Measurements from ENCODE around the gene FBXO34.
A peak's percentile ranks its signal among the peaks of the same experiment; 100 is the strongest.
"Not testable (repeated sequence)": the region's sequence is repeated elsewhere in the genome, so short reads cannot be mapped to it uniquely, and the experiment has no call there.

FBXO34 gene

GRCh38 chr14:55274146-55274545, 2.9 kb downstream of the FBXO34 start:
- no peak for DNase-seq

- DNase-seq = no peak
These were observed 3.5 kb downstream of the FBXO34 start for GRCh38 chr14:55274751-55275150.

DNA sequence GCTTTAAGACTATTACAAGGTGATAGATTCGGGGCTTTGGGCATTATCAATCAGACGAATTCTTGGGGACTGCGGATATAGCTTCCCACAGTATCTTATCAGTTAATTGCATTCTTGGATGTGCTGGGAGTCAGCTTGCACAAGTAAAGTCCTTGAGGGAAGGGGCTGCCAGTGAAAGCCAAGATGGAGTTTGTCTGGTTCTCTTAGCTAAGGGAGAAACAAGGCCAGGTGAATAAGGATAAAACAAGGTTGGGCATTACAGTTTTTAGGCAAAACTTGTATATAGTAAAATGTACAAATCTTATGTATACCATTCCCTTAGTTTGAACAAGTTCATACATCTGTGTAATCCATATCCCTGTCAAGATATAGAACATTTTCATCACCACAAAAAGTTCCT, 5.5 kb downstream of the FBXO34 start:
- no peak for DNase-seq

- DNase-seq = no peak
These were observed 6.9 kb downstream of the FBXO34 start for GRCh38 chr14:55277972-55278740.

DNA sequence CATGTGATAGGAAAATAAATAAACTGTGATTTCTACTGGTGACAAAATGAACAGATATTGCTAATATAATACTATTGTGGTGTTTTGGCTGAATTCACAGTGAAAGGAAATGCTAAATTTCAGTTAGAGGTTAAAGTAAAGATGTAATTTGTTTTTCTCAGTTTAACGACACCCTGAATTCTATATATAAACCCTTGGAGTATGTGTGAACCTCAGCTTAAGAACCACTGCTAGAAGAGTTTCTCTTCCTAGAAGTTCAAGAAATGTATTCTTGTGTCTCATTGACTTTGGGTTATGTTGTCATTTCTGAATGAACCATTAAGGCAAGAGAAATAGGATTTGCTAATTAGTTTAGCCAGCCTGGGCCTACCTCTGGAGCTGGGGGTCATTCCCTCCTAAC, 8.2 kb downstream of the FBXO34 start:
- no peak for DNase-seq

- no peak for DNase-seq
These were observed 10.2 kb downstream of the FBXO34 start for GRCh38 chr14:55281316-55281839.

DNA sequence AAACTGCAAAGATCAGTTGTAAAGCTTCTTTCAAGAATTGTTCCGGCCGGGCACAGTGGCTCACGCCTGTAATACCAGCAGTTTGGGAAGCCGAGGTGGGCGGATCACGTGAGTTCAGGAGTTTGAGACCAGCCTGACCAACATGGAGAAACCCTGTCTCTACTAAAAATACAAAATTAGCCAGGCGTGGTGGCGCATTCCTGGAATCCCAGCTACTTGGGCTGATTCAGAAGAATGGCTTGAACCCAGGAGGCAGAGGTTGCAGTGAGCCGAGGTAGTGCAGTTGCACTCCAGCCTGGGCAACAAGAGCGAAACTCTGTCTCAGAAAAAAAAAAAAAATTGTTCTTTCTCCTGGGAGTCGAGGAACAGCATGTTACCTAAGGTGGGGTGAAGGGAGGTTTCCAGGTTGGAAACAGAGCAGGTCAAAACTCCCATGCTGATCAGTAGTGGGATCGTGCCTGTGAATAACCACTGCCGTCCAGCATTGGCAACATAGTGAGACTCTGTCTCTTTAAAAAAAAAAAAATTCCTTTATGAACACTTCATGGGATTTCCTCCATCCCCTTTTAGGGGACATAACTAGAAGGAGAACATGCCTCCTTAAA, 13.9 kb downstream of the FBXO34 start:
- no peak for DNase-seq

GRCh38 chr14:55288439-55288838, 17.2 kb downstream of the FBXO34 start:
- no peak for DNase-seq

DNA sequence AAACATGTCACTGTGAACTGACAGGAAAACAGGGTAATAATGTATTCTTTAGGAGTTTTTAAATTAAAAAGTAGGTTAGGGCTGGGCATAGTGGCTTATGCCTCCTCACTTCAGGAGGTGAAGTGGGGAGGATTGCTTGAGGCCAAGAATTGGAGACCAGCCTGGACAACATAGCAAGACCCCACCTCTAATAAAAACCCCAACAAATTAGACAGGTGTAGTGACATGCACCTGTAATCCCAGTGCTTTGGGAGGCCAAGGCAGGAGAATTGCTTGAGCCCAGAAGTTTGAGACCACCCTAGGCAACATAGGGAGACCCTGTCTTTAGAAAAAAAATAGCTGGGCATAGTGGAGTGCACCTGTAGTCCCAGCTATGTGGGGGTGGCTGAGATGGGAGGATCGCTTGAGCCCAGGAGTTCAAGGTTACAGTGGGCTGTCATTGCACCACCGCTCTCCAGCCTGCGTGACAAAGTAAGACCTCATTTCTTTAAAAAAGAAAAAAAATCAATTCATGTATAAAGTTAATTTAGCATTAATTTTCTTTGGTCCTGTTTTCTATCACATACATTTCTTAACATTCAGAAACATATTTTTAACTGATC, 20.4 kb downstream of the FBXO34 start:
- DNase-seq = no peak

GRCh38 chr14:55294603-55295002, 23.4 kb downstream of the FBXO34 start:
- no peak for DNase-seq

DNA sequence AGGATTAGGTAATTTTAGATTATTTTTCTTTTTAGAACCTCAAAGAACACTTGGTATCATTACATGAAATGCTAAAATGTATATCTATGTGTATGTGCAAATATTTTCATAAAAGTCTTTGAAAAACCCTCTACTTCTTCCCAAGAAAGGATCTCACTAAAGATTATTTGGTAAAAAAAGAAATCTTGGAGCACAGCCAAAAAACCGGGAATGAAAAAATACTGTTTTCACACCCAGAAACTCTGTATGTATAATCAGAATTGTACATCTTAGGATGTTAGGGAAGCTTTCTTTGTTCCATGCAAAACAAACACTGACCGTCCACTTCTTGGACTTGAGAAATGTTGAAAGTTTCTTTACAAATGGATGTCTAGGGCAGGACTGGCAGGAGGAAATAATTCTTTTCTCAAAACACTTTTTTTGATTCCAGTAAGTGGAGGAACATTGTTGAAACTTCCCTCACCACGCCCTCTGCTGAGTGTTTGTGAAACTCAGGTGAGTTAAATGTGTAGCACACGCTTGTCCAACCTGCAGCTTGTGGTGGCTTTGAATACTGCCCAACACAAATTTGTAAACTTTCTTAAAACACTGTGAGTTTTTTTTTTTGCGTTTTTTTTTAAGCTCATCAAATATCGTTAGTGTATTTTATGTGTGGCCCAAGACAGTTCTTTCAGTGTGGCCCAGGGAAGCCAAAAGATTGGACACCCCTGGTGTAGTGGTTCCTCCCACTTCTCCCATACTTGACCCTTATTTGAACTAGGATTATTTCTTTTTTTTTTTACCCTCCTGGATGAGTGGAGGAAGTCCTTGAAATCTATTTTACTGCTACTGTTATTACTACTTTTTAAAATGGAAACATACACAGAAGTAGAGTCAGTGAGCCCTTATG, 26.6 kb downstream of the FBXO34 start:
- DNase-seq = peak; percentile 45

DNA sequence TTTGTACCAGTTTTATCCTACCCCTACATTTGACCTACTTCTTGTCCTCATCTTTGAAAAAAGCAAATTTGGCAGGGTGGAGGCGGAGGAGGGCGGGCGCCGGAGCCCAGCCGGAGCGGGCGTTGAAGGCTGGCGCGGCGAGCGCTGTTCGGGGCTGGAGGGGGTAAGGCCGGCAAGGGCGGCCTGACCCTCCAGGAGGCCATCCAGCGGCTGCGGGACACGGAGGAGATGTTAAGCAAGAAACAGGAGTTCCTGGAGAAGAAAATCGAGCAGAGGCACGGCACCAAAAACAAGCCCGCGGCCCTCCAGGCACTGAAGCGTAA, 27.2 kb downstream of the FBXO34 start:
- no peak for DNase-seq

GRCh38 chr14:55301437-55302121, 30.4 kb downstream of the FBXO34 start:
- no peak for DNase-seq

GRCh38 chr14:55302367-55303124, 31.3 kb downstream of the FBXO34 start:
- DNase-seq = no peak

DNA sequence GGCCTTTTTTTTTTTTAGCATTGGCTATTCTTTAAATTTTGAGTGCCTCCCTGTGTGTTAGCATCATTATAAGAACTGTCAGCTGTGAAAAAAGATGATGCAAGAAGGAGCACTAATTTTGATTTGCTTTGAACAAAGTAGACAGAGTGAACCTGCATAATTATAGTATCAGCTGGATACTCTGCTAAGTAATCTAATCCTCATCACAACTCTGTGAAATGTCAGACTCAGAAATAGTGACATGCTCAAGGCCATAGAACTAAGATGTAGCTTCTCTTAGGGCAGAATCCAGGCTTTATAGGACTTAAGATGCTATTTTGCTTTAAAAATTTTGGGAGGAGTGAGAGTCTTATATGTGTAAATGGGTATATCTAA, 31.9 kb downstream of the FBXO34 start:
- no peak for DNase-seq

DNA sequence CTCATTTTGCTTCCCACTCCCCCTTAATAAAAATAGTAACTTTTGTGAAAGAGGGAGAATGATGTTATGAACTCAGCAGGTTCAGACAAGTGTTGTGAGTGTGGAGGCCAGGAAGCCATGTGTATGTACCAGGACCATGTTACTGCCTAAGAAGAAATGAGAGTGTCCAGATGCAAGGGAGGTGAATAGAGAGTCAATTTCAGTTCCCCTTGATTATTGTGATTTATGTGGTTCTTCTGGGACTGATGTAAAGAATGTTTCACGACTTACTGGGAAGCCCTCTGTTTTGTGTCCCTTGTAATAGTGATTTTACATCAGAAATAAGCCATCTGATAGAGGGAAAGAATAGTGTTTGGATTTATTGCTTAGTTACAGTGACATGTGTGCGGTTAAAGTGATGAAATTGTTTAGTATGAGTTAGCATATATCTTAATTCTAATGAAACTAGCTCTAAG, 32.5 kb downstream of the FBXO34 start:
- no peak for DNase-seq

DNA sequence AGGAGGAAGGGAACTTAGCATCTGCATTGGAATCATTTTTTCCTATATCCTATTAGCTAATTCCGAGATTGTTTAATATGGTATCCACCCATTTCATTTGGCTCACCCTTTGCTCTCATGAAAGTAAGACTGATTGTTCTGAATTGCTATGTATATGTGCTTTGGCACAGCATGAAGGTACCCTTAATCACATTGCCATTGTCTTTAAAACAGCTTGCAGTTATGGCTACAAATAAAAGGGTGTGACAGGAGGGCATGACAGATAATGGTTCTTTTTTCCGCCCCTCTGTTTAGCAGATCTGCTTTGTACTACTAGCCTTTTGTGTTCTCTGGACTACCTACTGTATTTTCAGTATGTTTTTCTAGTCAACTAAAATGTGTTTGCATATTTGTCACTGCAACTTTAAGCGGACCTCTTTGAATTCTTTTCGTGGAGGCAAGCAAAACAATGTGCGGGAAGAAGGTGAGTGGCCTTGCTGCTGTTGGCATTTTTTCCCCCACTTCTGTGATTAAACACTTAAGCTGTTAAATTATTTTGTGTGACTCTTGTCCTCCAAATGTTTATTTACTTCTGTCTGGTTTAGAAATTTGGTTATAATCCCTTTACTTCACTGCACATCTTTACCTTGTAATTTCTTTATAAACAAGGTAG, 35.8 kb downstream of the FBXO34 start:
- DNase-seq = no peak

DNA sequence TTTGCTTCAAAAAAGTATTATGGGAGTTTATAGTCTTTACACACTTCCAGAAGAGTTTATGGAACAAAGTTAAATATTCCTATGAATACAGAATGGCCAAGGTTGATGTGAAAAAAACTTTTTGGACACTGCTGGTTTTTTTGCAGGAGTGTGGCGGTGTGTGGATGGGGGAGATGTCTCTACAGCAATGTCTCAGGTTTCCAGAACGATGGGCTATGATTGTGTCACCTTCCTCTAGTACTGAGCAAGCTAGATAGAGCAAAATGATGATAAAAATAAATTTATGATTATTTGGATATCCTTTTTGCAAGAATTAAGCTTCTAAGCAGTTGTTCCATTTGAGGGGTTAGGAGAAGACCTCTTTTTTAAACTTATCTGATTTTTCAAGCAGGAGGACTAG, 37.9 kb downstream of the FBXO34 start:
- DNase-seq = no peak

GRCh38 chr14:55309761-55310365, 38.6 kb downstream of the FBXO34 start:
- no peak for DNase-seq

GRCh38 chr14:55312379-55313030, 41.3 kb downstream of the FBXO34 start:
- not testable (repeated sequence) for DNase-seq

Measured in 8988T (cell line).